HepG2 (cell line): Measurements from ENCODE around the gene C17orf58. TPM values are rescaled to one million over a fixed set of nuclear protein-coding genes. Genes with fewer than 3 reads are reported as not detected.

Experiments
- ELK4 ChIP-seq: sonication (generic); formaldehyde crosslinking; IDR thresholded peaks from 2 replicates; pipeline ENCODE4 v1.9.0; 2021; ENCODE audit warnings: missing genetic modification reagents, borderline replicate concordance
- ERF ChIP-seq: IDR thresholded peaks from 2 replicates; pipeline ENCODE4 v1.6.1; 2018; ENCODE audit warnings: missing biosample characterization, missing genetic modification reagents
- GLMP ChIP-seq: sonication (generic); formaldehyde crosslinking; IDR thresholded peaks from 2 replicates; pipeline ENCODE4 v1.9.0; 2021; ENCODE audit warnings: missing genetic modification reagents, mild to moderate bottlenecking, borderline replicate concordance
- JUNB ChIP-seq: sonication (generic); formaldehyde crosslinking; IDR thresholded peaks from 2 replicates; pipeline ENCODE4 v1.8.0; 2022; ENCODE audit warnings: missing genetic modification reagents, mild to moderate bottlenecking, borderline replicate concordance
- LRRFIP1 ChIP-seq: sonication (generic); formaldehyde crosslinking; conservative IDR thresholded peaks from 2 replicates; pipeline ENCODE4 v1.4.0; 2020; ENCODE audit warnings: missing genetic modification reagents
- NKX3-1 ChIP-seq: sonication (generic); formaldehyde crosslinking; IDR thresholded peaks from 2 replicates; pipeline ENCODE4 v1.5.0; 2020; ENCODE audit warnings: missing genetic modification reagents
- PHF5A ChIP-seq: IDR thresholded peaks from one replicate; pipeline ENCODE4 v1.6.1; 2018; ENCODE audit warnings: low read depth, missing genetic modification reagents; ENCODE audit not compliant: unreplicated experiment
- PREB ChIP-seq: sonication (generic); formaldehyde crosslinking; IDR thresholded peaks from 2 replicates; pipeline ENCODE4 v1.4.0; 2020; ENCODE audit warnings: missing genetic modification reagents
- RORA ChIP-seq: sonication (generic); formaldehyde crosslinking; IDR thresholded peaks from 2 replicates; pipeline ENCODE4 v1.5.0; 2020; ENCODE audit warnings: mild to moderate bottlenecking, missing genetic modification reagents, moderate library complexity
- SAFB2 ChIP-seq: sonication (generic); formaldehyde crosslinking; IDR thresholded peaks from 2 replicates; pipeline ENCODE4 v1.5.1; 2020; ENCODE audit warnings: missing genetic modification reagents, low read depth, mild to moderate bottlenecking, borderline replicate concordance
- TBL1XR1 ChIP-seq: fragments of 150-350 bp; IDR thresholded peaks from 2 replicates; pipeline ENCODE4 v1.6.1; 2014; ENCODE audit warnings: borderline replicate concordance, low read length; ENCODE audit not compliant: partially characterized antibody
- ZBTB4 ChIP-seq: sonication (generic); formaldehyde crosslinking; IDR thresholded peaks from 2 replicates; pipeline ENCODE4 v1.4.0; 2020; ENCODE audit warnings: missing genetic modification reagents, mild to moderate bottlenecking, borderline replicate concordance
- ZBTB7B ChIP-seq: sonication (generic); formaldehyde crosslinking; IDR thresholded peaks from 2 replicates; pipeline ENCODE4 v1.4.0; 2020; ENCODE audit warnings: missing genetic modification reagents
- ZEB1 ChIP-seq: IDR thresholded peaks from 2 replicates; pipeline ENCODE4 v1.6.1; 2012; ENCODE audit warnings: mild to moderate bottlenecking, low read depth, inconsistent platforms; ENCODE audit not compliant: insufficient replicate concordance
- ZNF280B ChIP-seq: sonication (generic); formaldehyde crosslinking; IDR thresholded peaks from 2 replicates; pipeline ENCODE4 v1.5.0; 2020; ENCODE audit warnings: missing genetic modification reagents, mild to moderate bottlenecking, borderline replicate concordance
- ZNF792 ChIP-seq: IDR thresholded peaks from 2 replicates; pipeline ENCODE4 v1.6.1; 2016
- polyA plus RNA-seq, 8 experiments: library from polyadenylated mRNA; depleted of rRNA in 3 of 8; stranded (reverse) in 7 of 8; unstranded in 1 of 8; fragments of >200 nt; fragmentation: Illumina TruSeq in 4 of 8; extraction: Trizol in 4 of 8; gene quantifications; 2 replicates each; pipeline versions ENCODE4 v1.2.1 to v1.2.3, GENCODE V29; 2011 to 2016; ENCODE audit warnings: low read depth in 4 of 8, missing spikeins in 1 of 8, mixed read lengths in 1 of 8; ENCODE audit not compliant: insufficient read depth in 1 of 8
- total RNA-seq, 5 experiments: library from RNA; depleted of rRNA; stranded (reverse); fragments of >200 nt; fragmentation: Illumina TruSeq; extraction: Trizol; gene quantifications; 2 replicates each; pipeline ENCODE4 v1.2.3, GENCODE V29; 2016; ENCODE audit warnings: low read depth in 1 of 5

C17orf58 gene
- total and polyA plus RNA-seq, 2 of the 13 experiments (the other 11 are each of a cell fraction or from before 2014, with no cell fraction given): 15.6 to 15.8 TPM

- TF ChIP-seq ZNF280B (CRISPR knock-in tag) (peak; percentile 82; the same call in 1 of the 2 replicates), PREB (CRISPR knock-in tag) (no peak), ZEB1 (peak; percentile 73), TBL1XR1 (peak; percentile 70), ERF (CRISPR knock-in tag) (peak; percentile 99), LRRFIP1 (CRISPR knock-in tag) (0 out of 2 replicates have a peak, but pooled peaks have one; percentile 88), SAFB2 (CRISPR knock-in tag) (0 out of 2 replicates have a peak, but pooled peaks have one; percentile 83), ZBTB7B (peak; percentile 94), GLMP (CRISPR knock-in tag) (no peak; the same call in 1 of the 2 replicates), ELK4 (CRISPR knock-in tag) (no peak), PHF5A (CRISPR knock-in tag) (peak; percentile 98), RORA (CRISPR knock-in tag) (peak; percentile 92), ZBTB4 (peak; percentile 94), NKX3-1 (CRISPR knock-in tag) (peak; percentile 98), JUNB (CRISPR knock-in tag) (no peak; the same call in 1 of the 2 replicates), ZNF792 (CRISPR knock-in tag) (peak; percentile 97)
These were observed 23.6 kb upstream of the C17orf58 start (continued) for GRCh38 chr17:68019675-68020408.
